ENCODE results near the gene OBSCN. TPM values are rescaled to one million over a fixed set of nuclear protein-coding genes. Genes with fewer than 3 reads are reported as not detected.
A peak's percentile ranks its signal among the peaks of the same experiment; 100 is the strongest.

The OBSCN gene
- total and polyA plus RNA-seq, 2 of the 4 experiments (the other 2 are of a cell fraction) = 4.1 to 9.5 TPM

GRCh38 chr1:228177721-228178710 lies 29.8 kb upstream of the OBSCN start:
- no peak for TF ChIP-seq MAZ (IDR thresholded peaks at IDR 0.05; ENCODE audit: borderline replicate concordance, low read depth, low read length)

More at GRCh38 chr1:228177721-228178710, 29.8 kb upstream of the OBSCN start:
- no TSS peak for BruUV-seq (replicated peaks)
- H3K56ac ChIP-seq (ENCODE audit: extremely low read depth, insufficient read depth, low read length) = no peak overlapping the region
- H4K20me1 ChIP-seq (ENCODE audit: insufficient read depth, low read length) = peaks cover 11% of the 10 kb centered on the region
- H3K4ac ChIP-seq (ENCODE audit: low read depth, low read length) = peak overlapping the region; percentile 85
- in situ Hi-C loops (cut with MboI; ENCODE audit: low sequenced_read_pairs) (no loop called here), intact Hi-C loops (cut with micrococcal nuclease) (no loop called here), dilution Hi-C loops (cut with HindIII; ENCODE audit: low sequenced_read_pairs, unreplicated experiment) (no loop called here)
- peak overlapping the region; percentile 64 for H4K5ac ChIP-seq (ENCODE audit: low read depth, low read length)
- peak overlapping the region; percentile 91 for H2BK5ac ChIP-seq (ENCODE audit: low read depth, low read length, poor library complexity, severe bottlenecking)
- peak overlapping the region; percentile 68; the same call in 1 of the 2 replicates for H3K14ac ChIP-seq (replicated peaks; ENCODE audit: low read depth, low read length)
- no peak overlapping the region for H2AK9ac ChIP-seq (replicated peaks; ENCODE audit: low read depth, low read length, poor library complexity)
- no peak overlapping the region for H3K4me2 ChIP-seq (ENCODE audit: low read depth, low read length)
- 0 out of 2 replicates have a peak, but pooled peaks cover 4% of the 10 kb centered on the region for H3K36me3 ChIP-seq (ENCODE audit: control insufficient read depth, insufficient read depth, low read length)
- WGBS, 2 experiments (ENCODE audit: extremely low coverage in 2 of 2, insufficient read length in 1 of 2) = 100% methylated on average over 3 of the region's 12 CpGs; no CpG with 5 or more reads in 1 of the 2 experiments
- H4K8ac ChIP-seq (ENCODE audit: low read depth in 2 of 2, low read length in 2 of 2) = peak overlapping the region; percentile 8 to 81; a peak in 2 of 4 replicates
- H4K91ac ChIP-seq (ENCODE audit: insufficient read depth, low read depth, low read length) = peak overlapping the region; percentile 87
- peak overlapping the region; percentile 89; the same call in 2 of the 3 replicates for H2BK15ac ChIP-seq (ENCODE audit: low read depth, low read length)
- peak overlapping the region; percentile 51; the same call in 1 of the 2 replicates for H3K23ac ChIP-seq (ENCODE audit: low read depth, low read length)
- H2AK5ac ChIP-seq (ENCODE audit: low read depth, low read length) = peak overlapping the region; percentile 70; the same call in 1 of the 2 replicates
- peak overlapping the region; percentile 80 for H2BK20ac ChIP-seq (ENCODE audit: low read depth, low read length)
- H3K9ac ChIP-seq (ENCODE audit: low read depth, low read length) = no peak overlapping the region
- peak overlapping the region; percentile 96 for H3K27ac ChIP-seq (ENCODE audit: insufficient read depth, low read length)
- H2BK120ac ChIP-seq (ENCODE audit: low read depth, low read length) = peak overlapping the region; percentile 76
- ATAC-seq (ENCODE audit: low read depth) = no peak
- peak overlapping the region; percentile 57 for H3K18ac ChIP-seq (ENCODE audit: low read depth, low read length)
- no peak for DNase-seq
- no peak overlapping the region for H3K4me3 ChIP-seq (ENCODE audit: insufficient read depth, low read depth, low read length)
- no peak overlapping the region for H2AFZ ChIP-seq (replicated peaks; ENCODE audit: low read length, poor library complexity)
- H3K4me1 ChIP-seq (ENCODE audit: control insufficient read depth, insufficient read depth, low read length) = peaks cover 11% of the 10 kb centered on the region
- peaks cover 18% of the 10 kb centered on the region for H3K9me1 ChIP-seq (ENCODE audit: insufficient read depth, low read length)
- peaks cover 2% of the 10 kb centered on the region; the same call in 1 of the 2 replicates for H3K9me3 ChIP-seq (ENCODE audit: control insufficient read depth, insufficient read depth, low read length)
- ChIA-PET POLR2A (ENCODE audit: unreplicated experiment) (no interaction called here), CTCF (interaction anchor here (0.5 to 1.5 kb wide), 4 partner anchors 11 to 1014 kb away, joined by 3 to 8 read pairs (median 4); no protein-coding TSS in a partner anchor)
- peaks cover 6 to 40% of the 10 kb centered on the region in 2 experiments; a peak in 2 of 4 replicates for H3K79me1 ChIP-seq (ENCODE audit: low read depth in 1 of 2, low read length in 2 of 2)
- no peaks in the 10 kb centered on the region for H3K27me3 ChIP-seq (ENCODE audit: control insufficient read depth, insufficient read depth, low read length)
